HAP-1 (cell line): ENCODE measurements around the gene NTSR2.

Experiments
- DNase-seq, 2 experiments: peaks; one replicate each; pipeline ENCODE4 v3.0.0-alpha.2; 2016 to 2020; ENCODE audit warnings: low spot score in 2 of 2
- H3K27me3 ChIP-seq: fragments of 250-450 bp; sonication (Bioruptor Pico); 2 replicates; pipeline ENCODE4 v1.5.1; 2020; ENCODE audit warnings: low read depth, mild to moderate bottlenecking, moderate library complexity
- H3K36me3 ChIP-seq: fragments of 250-450 bp; sonication (Bioruptor Pico); replicated peaks from 2 replicates; pipeline ENCODE4 v1.5.1; 2020; ENCODE audit warnings: mild to moderate bottlenecking
- H3K4me1 ChIP-seq: fragments of 250-450 bp; sonication (Bioruptor Pico); 2 replicates; pipeline ENCODE4 v1.5.1; 2020; ENCODE audit warnings: mild to moderate bottlenecking
- H3K4me3 ChIP-seq: fragments of 250-450 bp; sonication (Bioruptor Pico); 2 replicates; pipeline ENCODE4 v1.5.1; 2020; ENCODE audit warnings: mild to moderate bottlenecking, moderate library complexity
- H3K9me3 ChIP-seq: fragments of 250-450 bp; sonication (Bioruptor Pico); 2 replicates; pipeline ENCODE4 v1.5.1; 2020; ENCODE audit warnings: mild to moderate bottlenecking, moderate library complexity
- in situ Hi-C: fragments of 300-500 bp; cut with MboI; formaldehyde crosslinking; loops from 3 replicates; pipeline ENCODE4 v1.14.3; 2020; ENCODE audit warnings: low sequenced_read_pairs, inconsistent platforms, mixed read lengths

NTSR2 gene

GRCh38 chr2:11709293-11709692, 39.3 kb upstream of the NTSR2 start:
- in situ Hi-C loops = no loop called here
- no peaks in the 10 kb centered on the region for H3K4me1 ChIP-seq
- no peak for DNase-seq

GRCh38 chr2:11708106-11708505, 38.1 kb upstream of the NTSR2 start:
- H3K36me3 ChIP-seq = no peaks in the 10 kb centered on the region
- in situ Hi-C loops = no loop called here

More at GRCh38 chr2:11709293-11709692, 39.3 kb upstream of the NTSR2 start:
- H3K36me3 ChIP-seq = no peaks in the 10 kb centered on the region
- H3K4me3 ChIP-seq = no peak overlapping the region
- no peaks in the 10 kb centered on the region for H3K27me3 ChIP-seq
- no peaks in the 10 kb centered on the region for H3K9me3 ChIP-seq

DNA sequence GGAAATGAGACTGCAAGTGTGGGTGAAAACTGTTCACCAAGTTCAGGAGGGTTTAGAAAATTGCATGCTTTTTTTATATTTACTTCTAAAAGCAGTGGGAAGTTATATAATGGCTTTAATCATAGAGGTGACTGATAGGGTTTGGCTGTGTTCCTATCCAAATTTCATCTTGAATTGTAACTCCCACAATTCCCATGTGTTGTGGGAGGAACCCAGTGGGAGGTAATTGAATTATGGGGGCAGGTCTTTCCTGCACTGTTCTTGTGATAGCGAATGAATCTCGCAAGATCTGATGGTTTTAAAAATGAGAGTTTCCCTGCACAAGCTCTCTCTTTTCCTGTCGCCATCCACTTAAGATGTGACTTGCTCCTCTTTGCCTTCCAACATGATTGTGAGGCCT, 35.7 kb upstream of the NTSR2 start:
- in situ Hi-C loops = no loop called here
- no peak for DNase-seq
- H3K36me3 ChIP-seq = no peaks in the 10 kb centered on the region
- no peaks in the 10 kb centered on the region for H3K27me3 ChIP-seq
- no peaks in the 10 kb centered on the region for H3K4me1 ChIP-seq
- H3K4me3 ChIP-seq = no peak overlapping the region
- H3K9me3 ChIP-seq = no peaks in the 10 kb centered on the region

More at GRCh38 chr2:11708106-11708505, 38.1 kb upstream of the NTSR2 start:
- Histone ChIP-seq H3K9me3 (no peaks in the 10 kb centered on the region), H3K4me1 (no peaks in the 10 kb centered on the region), H3K4me3 (no peak overlapping the region), H3K27me3 (no peaks in the 10 kb centered on the region)
- no peak for DNase-seq

GRCh38 chr2:11705063-11705462, 35.1 kb upstream of the NTSR2 start:
- H3K27me3 ChIP-seq = no peaks in the 10 kb centered on the region
- no peaks in the 10 kb centered on the region for H3K4me1 ChIP-seq
- no peak overlapping the region for H3K4me3 ChIP-seq
- DNase-seq = no peak
- in situ Hi-C loops = no loop called here
- H3K36me3 ChIP-seq = no peaks in the 10 kb centered on the region
- no peaks in the 10 kb centered on the region for H3K9me3 ChIP-seq

DNA sequence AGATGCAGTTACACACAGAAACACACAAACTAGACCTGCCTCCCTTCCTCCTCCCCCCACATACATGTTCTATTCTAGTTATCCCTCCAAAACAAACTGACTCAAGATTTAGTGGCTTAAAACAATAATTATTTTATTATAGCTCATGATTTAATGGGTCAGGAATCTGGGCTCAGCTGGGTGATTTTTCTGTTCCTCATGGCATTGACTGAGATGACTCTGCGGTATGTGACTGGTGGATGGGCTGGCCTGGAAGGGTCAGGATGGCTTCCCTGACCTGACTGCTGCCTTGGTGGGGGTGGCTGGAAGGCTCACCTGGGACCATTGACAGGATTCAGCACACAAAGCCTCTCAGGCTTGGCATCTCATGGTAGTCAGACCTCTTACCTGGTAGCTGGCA, 33.7 kb upstream of the NTSR2 start:
- no peaks in the 10 kb centered on the region for H3K27me3 ChIP-seq
- no peaks in the 10 kb centered on the region for H3K36me3 ChIP-seq
- no peaks in the 10 kb centered on the region for H3K4me1 ChIP-seq
- H3K9me3 ChIP-seq = no peaks in the 10 kb centered on the region
- in situ Hi-C loops = no loop called here
- H3K4me3 ChIP-seq = no peak overlapping the region
- no peak for DNase-seq

DNA sequence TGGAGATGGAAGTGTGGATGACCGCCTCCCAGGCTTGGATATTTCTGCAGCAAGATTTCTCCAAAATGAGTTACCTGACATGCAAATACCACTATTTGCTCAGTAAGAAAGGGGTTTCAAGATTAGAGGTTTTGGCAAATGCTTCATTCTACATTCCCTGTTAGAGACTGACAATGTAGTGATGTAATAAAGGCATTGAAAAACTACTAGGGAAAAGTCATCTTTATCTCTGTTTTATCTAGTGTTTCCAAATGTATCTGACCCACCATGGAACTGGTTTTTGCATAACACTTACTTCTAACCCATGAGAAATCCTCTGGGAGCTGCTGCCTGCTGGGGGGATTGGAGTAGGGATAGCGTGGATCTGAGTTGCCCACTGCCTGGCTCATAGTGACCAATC, 33.0 kb upstream of the NTSR2 start:
- no peaks in the 10 kb centered on the region for H3K4me1 ChIP-seq
- in situ Hi-C loops = no loop called here
- no peaks in the 10 kb centered on the region for H3K27me3 ChIP-seq
- H3K9me3 ChIP-seq = no peaks in the 10 kb centered on the region
- H3K4me3 ChIP-seq = no peak overlapping the region
- no peak for DNase-seq
- H3K36me3 ChIP-seq = no peaks in the 10 kb centered on the region

GRCh38 chr2:11701751-11702301, 31.8 kb upstream of the NTSR2 start:
- DNase-seq = no peak
- H3K9me3 ChIP-seq = no peaks in the 10 kb centered on the region
- in situ Hi-C loops = no loop called here

GRCh38 chr2:11701206-11701605, 31.2 kb upstream of the NTSR2 start:
- H3K4me3 ChIP-seq = no peak overlapping the region
- in situ Hi-C loops = no loop called here
- no peak for DNase-seq

More at GRCh38 chr2:11701751-11702301, 31.8 kb upstream of the NTSR2 start:
- Histone ChIP-seq H3K27me3 (no peaks in the 10 kb centered on the region), H3K4me1 (no peaks in the 10 kb centered on the region), H3K4me3 (no peak overlapping the region), H3K36me3 (no peaks in the 10 kb centered on the region)

GRCh38 chr2:11699686-11700670, 30.0 kb upstream of the NTSR2 start:
- Histone ChIP-seq H3K27me3 (no peaks in the 10 kb centered on the region), H3K4me3 (no peak overlapping the region), H3K4me1 (no peaks in the 10 kb centered on the region), H3K9me3 (no peaks in the 10 kb centered on the region), H3K36me3 (no peaks in the 10 kb centered on the region)
- in situ Hi-C loops = no loop called here
- no peak for DNase-seq

More at GRCh38 chr2:11701206-11701605, 31.2 kb upstream of the NTSR2 start:
- H3K36me3 ChIP-seq = no peaks in the 10 kb centered on the region
- H3K4me1 ChIP-seq = no peaks in the 10 kb centered on the region
- H3K27me3 ChIP-seq = no peaks in the 10 kb centered on the region
- H3K9me3 ChIP-seq = no peaks in the 10 kb centered on the region

DNA sequence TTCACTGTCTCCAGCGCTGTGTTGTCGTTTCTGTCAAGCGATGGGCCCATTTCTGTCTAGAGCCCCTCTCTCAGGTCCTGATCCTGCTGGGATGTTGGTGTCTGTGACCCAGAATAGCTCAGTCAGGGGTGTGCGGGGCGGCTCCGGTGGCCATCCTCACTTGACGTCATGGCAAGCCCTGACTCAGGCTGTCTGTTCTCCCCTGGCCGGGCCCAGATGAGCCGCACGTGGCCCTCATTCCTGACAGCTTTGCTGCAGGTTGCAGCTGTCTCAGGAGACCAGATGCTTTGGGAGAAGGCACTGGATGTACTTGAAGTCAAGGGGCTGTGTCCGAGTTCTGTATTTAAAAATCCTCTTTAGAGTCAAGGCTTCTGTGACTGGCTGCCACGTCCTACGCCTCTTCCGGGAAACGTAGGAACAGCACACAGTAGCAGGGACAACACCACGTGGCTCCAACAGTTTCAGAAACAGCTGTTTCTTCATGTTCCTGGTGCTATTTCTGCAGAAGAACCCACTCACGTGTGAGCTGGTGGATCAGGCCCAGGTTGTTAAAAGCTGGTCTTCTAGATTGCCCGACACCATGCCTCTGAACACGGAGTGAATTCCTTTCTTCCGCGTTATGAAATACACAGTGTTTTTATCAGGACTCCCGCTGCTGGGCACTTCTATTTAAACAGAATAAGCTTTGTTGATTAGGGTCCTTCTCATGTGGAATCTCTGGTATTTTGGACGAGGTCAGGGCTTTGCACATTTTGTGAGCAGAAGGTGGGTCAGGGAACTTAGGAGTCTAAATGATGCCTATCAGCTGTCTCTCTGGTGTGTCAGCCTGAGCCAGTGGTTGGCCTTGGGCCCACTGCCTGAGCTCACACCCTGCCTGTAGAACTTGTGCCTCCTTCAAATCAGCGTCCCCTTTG, 28.3 kb upstream of the NTSR2 start:
- Histone ChIP-seq H3K27me3 (no peaks in the 10 kb centered on the region), H3K9me3 (no peaks in the 10 kb centered on the region), H3K4me3 (no peak overlapping the region), H3K36me3 (no peaks in the 10 kb centered on the region), H3K4me1 (no peaks in the 10 kb centered on the region)
- in situ Hi-C loops = no loop called here
- no peak for DNase-seq

GRCh38 chr2:11697103-11697871, 27.3 kb upstream of the NTSR2 start:
- H3K4me3 ChIP-seq = no peak overlapping the region
- no peaks in the 10 kb centered on the region for H3K9me3 ChIP-seq
- no peaks in the 10 kb centered on the region for H3K27me3 ChIP-seq
- H3K4me1 ChIP-seq = no peaks in the 10 kb centered on the region
- in situ Hi-C loops = no loop called here
- no peaks in the 10 kb centered on the region for H3K36me3 ChIP-seq
- no peak for DNase-seq

DNA sequence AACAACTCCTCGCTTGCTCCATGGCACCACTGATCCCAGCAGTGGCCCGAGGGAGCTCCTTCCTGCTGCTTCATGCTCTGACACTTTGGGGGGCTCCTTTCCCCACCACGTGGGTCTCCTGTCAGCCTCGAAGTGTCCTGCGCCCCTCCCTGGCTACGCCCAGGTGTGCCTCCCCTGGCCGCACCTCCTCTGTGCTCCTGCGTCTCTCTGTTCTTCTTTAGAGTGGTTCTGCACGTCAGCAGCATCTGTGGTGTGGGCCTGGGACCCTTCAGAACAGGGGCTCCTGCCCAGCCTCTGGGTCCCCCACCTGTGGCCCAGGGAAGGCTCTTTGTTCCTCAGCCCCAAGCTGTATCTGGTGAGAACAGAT, 26.7 kb upstream of the NTSR2 start:
- no peaks in the 10 kb centered on the region for H3K4me1 ChIP-seq
- DNase-seq = no peak
- no peaks in the 10 kb centered on the region for H3K27me3 ChIP-seq
- H3K4me3 ChIP-seq = no peak overlapping the region
- no peaks in the 10 kb centered on the region for H3K9me3 ChIP-seq
- in situ Hi-C loops = no loop called here
- no peaks in the 10 kb centered on the region for H3K36me3 ChIP-seq

GRCh38 chr2:11695576-11695975, 25.6 kb upstream of the NTSR2 start:
- in situ Hi-C loops = no loop called here
- Histone ChIP-seq H3K4me3 (no peak overlapping the region), H3K36me3 (no peaks in the 10 kb centered on the region), H3K27me3 (no peaks in the 10 kb centered on the region), H3K9me3 (no peaks in the 10 kb centered on the region), H3K4me1 (no peaks in the 10 kb centered on the region)
- no peak for DNase-seq
